Posterior vena cava (tissue), 2 donors: Measurements from ENCODE around the gene PDE7B. TPM values are rescaled to one million over a fixed set of nuclear protein-coding genes. Genes with fewer than 3 reads are reported as not detected.
"Not testable (repeated sequence)": the region's sequence is repeated elsewhere in the genome, so short reads cannot be mapped to it uniquely, and the experiment has no call there.

ENCODE experiments used
- DNase-seq: peaks from one replicate; pipeline ENCODE4 v3.0.0-alpha.2; 2020; ENCODE audit warnings: low spot score
- intact Hi-C, 2 donors: fragments of 100-400 bp; cut with DNase I; formaldehyde crosslinking; loops; one replicate each; pipeline versions ENCODE4 v1.14.1 to v1.14.2; 2022 to 2023
- total RNA-seq, 2 donors: library from RNA; stranded (reverse); fragmentation: NEBNext Ultra II Directional; extraction: Animal tissue kit (Norgen Biotek cat#: 25700); gene quantifications; one replicate each; pipeline ENCODE4 v1.2.1, GENCODE V29; 2021
- donor health status: DM: yes; HTN: yes; CAD: no.
- donor health status: DM: yes; HTN: yes; CAD: no.

The PDE7B gene
- total RNA-seq, 2 donors from 2014 or later = 5.9 to 7.2 TPM

DNA sequence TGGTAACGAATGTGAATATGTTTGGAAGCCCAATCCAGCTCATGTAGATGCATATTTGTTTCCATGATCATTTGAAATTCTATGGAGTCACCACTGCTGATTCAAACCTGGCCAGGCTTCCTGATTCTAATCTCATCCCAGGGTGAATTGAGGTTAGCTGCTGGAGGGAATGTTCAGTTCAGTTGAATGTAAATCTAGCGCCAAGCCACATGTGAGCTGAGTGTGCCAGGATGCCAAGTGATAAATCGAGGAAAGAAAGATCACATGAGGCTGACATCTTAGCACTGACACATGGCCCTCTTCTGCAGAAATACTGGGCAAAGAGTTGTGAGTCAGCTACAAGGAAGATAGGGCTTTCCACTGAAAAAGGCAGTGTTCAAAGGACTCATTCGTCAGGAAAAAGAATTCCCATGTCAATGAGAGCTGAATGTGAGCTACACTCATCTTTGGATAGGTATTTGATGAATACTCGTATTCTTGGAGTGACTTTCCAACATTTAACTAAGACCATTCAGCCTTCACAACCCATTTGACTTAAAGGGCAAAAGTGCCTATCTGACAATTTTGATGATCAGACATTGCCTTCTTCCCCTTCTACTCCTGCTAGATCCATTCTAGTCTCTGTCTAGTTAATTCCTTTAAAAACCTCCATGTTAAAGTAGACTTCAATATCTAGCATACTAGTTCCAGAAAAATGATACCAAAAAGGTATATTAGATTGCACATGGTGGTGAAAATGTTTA is 226.5 kb downstream of the PDE7B start:
- intact Hi-C loops = no loop called here
- no peak for DNase-seq

DNA sequence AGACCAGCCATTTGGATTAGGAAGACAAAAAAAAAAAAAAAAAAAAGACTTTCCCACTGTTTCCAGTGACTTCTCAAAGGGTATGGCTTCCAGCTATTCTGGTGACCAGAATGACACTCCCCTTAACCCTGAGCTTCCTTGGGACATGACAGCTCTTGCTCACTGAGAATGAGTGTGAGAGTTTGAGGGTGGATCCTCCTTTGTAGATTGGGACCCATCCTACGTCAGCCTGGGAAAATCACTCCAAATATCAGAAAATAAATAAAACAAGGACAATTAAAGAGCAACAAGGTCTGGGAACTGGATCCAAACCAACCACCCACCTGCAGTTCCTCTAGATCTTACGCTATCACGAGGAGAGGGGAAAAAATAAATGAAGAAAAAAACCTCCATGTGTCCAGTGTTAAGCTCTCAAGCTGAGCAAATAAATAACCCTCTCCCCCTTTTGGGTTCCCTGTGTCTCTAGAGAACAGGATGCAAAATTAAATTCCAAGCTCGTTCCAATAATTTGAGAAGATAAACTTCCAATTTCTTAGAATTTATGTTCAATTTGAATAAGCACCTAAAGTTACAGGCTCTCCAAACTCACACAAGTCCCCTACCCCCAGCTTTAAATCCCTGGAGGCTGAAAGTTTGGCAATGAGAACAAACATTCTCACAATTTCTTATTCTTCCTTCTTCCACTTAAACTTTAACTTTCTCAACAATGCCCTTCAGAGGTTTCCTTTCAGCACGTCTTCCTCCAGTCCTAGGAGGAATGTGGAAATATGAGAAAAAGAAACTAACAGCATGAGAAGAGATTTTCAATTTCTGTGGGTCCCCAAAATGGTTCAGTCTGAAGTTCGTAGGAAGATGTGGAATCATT is 228.4 kb downstream of the PDE7B start:
- intact Hi-C loops = no loop called here

DNA sequence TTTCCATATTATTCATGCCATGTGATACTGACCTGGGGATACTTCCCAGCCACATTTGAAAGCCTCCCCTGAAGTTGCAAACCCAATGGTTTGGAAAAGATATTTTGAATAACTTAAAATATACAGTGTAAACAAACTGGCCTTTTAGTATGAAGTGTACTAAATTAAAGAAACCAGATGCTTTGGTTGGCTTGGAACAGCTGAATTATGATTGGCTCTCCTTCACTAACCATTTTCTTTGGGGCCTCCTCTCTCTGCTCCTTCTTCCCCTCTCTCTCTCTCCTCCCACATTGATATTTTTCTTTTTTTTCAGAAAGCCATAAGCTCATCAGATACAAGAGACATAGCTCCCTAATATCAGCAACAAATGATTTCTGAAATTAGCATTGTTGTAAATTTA is 232.0 kb downstream of the PDE7B start:
- intact Hi-C loops = no loop called here
- no peak for DNase-seq

More for the DNA sequence above, 228.4 kb downstream of the PDE7B start:
- no peak for DNase-seq

DNA sequence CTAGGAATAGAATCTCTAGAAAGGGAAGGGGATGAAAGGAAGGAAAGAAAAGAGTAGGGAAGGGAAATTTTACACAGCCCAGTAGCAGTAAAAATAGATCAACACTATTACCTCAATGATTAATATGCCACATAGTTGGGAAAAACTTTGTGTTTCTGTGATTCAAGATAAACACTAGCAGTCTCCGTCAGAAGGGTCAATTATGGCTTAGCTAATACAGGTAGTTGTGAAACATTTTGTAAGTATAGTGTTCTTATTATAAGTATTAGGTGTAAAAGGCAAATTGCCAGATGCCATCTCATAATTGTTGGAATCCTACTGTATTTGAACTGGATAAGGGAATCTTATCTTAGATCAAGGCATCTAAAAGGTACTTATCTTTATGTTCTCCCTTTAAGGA is 232.9 kb downstream of the PDE7B start:
- DNase-seq = no peak
- intact Hi-C loops = no loop called here

DNA sequence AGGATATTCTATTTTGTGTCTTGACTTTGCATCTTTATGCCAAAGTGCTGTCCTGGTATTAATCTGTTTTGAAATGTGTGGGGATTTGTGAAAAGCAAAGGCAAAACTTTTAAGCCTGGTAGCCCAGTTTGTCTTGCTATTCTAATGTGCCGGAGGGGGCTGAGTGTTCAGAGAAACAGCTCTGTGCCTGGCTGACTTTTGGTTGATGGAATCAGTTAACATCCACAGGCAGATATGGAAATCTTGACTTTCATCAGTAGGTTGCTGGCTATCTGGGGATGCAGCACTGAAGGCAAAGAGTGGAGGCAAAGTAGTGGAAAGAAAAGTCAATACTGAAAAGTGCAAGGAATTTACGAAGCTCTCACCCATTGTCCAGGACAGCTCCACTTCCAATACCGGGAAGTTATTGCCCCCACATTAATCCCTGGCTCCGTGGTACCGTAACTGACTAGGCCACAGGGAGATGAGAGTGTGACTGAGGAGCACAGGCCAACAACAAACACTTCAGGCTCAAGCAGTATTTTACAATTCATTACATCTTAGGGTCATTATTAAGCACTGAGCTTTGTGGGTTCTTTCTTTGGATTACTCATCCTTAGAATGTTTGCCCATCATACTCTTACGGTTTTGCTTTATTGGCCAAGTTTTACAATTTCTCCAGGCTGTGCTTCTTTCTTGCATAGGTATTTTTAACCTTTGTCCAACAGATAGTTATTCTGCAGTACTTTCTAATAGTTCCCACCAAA is 234.0 kb downstream of the PDE7B start:
- intact Hi-C loops = no loop called here
- no peak for DNase-seq

DNA sequence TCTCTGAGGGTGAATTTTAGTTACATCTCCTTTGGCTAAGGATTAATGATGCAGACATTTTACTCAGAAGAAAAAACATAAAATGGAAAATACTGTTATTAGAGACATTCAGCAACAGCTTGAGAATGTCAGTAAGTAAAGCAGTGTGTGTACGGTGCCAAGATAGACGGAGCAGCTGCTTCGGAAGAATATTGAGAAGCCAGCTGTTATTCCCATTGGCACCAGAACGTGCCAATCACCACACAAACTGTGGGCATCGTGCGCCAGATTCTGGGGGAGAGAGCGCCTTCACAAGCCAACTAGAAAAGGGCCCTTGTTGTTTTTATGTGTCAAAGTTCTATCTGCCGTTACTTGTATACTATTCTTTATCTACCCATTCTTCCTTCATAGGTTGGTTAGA is 235.2 kb downstream of the PDE7B start:
- no peak for DNase-seq
- intact Hi-C loops = no loop called here

DNA sequence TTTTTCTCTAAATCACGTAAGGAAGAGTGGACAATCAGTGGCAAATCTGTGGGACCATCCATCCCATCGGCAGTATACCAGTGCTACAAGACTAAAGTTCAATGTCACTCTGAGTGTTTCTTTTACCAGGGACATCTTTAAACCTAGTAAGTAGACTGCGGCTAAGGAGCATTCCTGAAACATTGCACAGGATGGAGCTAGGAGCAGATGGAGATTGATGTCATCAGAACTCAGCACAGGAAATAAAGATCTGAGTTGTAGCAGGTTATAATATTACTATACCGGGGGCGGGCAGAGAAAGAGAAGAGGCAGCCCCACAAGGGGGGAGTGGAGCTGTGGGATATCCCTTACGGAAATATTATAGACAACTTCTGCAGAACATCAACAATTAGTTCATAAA is 236.5 kb downstream of the PDE7B start:
- intact Hi-C loops = no loop called here

DNA sequence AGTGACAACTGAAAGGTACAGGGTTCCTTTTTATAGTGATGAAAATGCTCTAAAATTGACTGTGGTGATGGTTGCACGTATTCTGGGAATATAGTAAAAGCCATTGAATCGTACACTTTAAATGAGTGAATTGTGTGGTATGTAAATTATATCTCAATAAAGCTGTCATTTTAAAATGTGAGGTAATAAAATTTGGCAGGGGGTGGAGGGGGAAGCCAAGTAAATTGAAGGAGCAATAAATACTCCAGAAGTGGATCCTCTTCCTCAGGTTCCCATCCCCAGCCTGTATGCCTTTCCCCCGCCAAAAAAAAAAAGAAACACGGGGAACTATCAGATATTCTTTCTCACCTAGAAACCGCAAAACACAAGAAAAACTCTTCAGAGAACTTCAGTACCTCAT is 237.2 kb downstream of the PDE7B start:
- no peak for DNase-seq
- intact Hi-C loops = no loop called here

More for the DNA sequence above, 236.5 kb downstream of the PDE7B start:
- DNase-seq = no peak

DNA sequence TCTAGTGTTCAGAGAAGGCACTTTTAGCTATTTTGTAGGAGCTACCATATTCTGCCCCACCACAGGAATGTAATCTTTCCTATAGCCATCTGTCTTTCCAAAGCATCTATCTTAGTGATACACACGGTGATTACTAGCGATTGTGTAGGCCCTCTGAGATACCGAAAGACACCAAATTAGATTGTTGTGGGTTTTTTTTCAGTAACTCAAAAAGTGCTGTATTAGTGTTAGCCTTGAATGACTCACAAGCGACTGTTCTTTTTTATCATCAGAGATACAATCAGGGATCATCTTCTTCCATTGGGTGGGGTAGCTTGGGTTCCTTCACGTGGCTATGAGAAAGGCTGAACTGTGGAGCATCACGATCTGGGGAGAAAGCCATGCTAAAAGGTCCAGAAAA is 238.4 kb downstream of the PDE7B start:
- intact Hi-C loops = no loop called here
- no peak for DNase-seq

DNA sequence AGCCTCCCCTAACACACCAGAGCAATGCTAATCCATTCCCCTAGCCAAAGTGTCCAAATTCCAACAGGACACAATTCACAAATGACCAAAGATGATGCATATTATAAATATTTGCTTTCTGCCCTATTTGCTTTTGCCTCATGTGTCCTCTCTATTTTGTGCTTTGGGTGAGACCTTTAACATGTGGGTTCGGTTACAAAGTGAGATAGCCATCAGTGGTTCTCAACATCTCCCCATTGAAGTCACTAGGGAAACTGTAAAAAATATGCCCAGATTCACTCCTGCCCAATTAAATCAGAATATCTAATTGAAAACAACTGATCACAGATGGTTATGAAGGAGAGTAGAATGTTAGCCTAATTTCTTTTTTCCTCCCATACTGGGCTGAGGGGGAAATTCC is 239.4 kb downstream of the PDE7B start:
- no peak for DNase-seq
- intact Hi-C loops = no loop called here

DNA sequence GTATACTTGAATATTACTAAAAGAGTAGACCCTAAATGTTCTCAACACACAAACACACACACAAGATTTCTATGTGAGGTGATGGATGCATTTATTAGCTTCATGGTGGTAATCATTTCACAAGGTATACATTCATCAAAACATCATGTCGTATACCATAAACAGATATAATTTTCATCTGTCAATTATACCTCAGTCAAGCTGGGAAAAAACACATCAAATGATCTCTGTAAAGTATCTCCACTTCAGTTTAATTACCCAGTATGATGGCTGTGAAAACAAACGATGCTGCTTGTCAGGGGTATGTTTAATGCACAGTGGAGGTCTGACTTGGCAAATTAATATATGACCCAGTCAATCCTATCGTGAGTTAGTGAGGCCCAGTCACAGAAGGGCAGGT is 241.4 kb downstream of the PDE7B start:
- intact Hi-C loops = no loop called here
- no peak for DNase-seq

DNA sequence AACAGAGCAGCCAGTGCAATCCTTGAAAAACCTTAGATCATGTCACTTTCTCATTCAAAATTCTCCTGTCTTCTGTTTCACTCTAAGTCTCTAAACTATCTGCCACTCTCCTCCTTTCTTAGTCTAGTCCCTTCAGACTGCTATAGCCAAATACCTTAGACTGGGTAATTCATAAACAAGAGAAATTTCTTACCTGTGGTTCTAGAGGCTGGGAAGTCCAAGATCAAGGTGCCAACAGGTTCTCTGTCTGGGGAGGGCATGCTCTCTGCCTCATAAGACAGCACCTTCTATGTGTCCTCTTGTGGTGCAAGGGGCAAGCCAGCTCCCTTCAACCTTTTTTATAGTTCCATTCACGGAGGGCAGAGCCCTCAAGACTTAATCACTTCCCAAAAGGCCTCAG is 242.3 kb downstream of the PDE7B start:
- intact Hi-C loops = no loop called here
- DNase-seq = no peak

DNA sequence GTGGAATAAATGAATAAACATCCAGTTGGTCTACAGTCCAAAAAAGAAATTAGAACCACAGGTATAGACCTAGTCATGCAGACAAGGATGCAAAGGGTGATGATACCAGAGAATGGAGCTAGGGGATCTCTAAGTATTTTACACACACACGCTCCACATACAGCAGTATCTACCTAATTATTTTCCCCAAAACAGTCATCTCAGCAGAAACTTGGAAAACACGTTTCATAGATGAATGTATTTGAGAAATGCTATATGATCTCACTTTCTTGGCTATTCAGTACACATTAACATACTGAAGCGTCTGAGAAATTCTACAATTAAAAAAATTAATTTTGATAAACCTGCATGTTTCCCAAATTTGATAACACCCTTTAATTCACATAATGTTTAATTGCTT is 243.3 kb downstream of the PDE7B start:
- intact Hi-C loops = no loop called here
- no peak for DNase-seq

DNA sequence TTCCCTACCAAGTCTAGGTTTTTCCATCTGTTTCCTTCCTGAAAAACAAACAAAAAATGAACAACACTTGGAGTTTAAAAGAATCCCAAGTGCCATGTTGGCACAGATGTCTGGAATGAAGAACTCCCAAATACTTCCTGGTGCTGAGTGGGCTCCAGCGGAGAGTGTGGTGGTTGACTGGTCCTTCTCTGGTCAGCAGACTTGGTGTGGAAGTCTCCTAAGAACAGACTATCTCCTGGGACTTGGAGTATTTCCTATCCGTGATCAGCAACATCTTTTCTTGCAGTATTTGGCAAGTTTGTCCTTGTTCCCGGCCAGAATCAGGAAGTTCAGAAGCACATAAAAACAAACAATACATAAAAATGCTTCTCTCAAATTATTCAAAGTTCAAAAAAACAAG is 244.5 kb downstream of the PDE7B start:
- intact Hi-C loops = no loop called here
- DNase-seq = no peak

DNA sequence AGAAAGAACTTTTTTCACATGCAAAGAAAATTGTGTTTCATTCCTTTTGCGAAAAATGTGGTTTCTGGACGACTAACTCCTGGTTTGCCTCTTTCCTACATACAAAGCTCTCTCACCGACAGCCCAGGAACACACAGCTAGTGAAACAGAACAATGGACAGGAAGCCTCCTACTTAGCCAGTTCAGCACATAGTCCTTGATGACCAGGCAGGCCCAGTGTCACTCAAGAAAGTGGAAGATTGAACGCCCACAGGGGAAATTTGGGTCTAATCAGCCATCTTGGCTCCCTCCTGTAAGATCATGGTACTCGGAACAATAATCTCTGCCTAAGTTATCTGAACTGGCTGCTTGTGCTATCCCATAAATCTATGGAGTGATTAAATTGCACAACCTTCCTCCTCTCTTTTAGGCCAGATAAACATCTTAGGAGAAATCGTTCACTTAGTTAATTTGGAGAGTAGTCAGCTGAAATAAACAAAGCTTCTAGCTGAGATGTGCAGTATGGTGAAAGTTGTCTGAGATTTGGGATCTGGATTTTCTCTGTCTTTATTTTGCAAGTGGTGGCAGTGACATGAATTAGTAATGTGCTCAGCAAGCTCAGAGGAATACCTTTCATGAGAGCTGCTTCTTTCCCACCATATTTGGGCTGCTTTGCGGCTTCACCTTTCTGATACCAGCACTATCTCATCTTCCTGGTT is 251.6 kb downstream of the PDE7B start:
- no peak for DNase-seq
- intact Hi-C loops = no loop called here

DNA sequence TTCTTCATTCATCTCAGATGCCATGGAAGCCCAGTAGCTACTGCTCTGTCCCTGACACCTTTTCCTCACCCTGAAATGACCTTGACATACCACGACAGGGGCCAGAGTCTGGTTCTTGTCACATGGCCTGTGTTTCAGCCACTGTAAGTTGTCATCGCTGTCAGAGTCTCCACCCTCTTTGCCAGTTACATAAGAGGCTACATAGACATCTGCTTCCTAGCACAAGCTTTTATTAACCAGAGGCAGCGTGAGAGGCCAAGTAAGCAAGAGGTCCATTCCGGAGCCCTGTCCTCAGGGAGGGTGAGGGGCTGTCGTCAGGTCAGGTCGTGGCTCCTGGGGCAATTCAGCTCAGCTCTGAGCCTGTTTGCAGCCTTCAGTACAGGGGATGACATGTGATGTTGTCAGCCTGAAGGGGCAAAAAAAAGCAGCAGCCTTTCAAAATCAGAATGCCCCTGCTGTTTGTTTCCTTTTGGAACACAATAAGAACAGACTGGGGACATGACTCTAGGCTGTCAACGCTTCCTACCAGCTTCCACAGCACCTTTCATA is 252.3 kb downstream of the PDE7B start:
- intact Hi-C loops = no loop called here

DNA sequence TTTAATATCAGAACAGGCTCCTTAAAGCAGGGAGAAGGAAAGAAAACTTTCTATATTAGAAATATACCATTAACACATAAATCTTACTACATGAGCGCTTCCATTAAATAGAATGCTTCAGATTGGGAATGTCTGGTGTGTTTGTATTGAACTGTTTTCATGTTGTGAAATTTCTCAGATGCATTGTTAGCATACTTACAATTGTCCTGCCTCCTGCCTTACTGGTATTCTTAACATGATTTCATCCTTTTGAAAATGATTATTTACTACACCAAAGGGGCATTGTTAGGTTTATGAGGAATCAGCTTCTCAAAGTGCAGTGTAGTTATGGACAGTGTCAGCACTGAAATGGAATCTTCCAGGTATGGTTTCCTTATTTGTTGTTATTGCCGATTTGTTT is 253.1 kb downstream of the PDE7B start:
- intact Hi-C loops = no loop called here
- no peak for DNase-seq

More for the DNA sequence above, 252.3 kb downstream of the PDE7B start:
- no peak for DNase-seq

DNA sequence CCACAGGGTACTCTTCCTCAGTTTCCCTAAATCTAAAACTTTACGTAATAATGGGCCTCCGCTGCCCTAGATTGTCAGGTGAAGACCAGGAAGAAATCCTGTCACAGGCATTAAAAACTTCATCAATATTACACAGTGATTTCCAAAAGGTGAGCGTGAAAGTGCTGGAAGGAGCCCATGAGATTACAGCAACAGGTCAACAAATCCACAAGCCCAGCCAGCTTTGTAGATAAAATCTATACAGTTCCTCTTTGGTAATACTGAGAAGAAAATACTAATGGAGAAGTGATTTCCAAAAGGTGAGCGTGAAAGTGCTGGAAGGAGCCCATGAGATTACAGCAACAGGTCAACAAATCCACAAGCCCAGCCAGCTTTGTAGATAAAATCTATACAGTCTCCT is 254.3 kb downstream of the PDE7B start:
- DNase-seq, intact Hi-C loops: not testable (repeated sequence)

DNA sequence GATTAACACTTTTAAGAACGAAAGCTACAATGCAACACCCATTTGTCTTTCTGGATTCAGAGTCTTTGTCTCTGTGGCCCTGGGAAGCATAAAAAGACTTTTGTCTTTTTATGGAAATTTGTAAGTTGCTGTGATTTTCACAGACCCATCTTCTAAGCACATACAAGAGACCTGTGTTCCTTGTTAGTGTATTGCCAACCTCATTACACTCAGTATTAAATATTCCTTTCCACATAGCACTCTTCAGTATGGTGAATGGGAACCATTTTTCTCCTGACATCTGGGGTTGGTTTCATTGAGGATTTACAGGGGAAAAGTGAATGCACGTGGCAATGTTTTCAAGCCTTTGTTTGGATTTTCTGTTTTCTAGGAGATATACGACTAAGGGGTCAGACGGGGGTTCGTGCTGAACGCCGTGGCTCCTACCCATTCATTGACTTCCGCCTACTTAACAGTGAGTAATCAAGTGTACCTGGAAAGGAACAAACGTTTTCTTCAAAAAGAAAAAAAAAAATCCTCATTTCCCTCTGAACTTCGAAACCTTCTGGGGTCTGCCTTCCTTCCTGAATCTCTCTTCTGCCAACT is 257.0 kb downstream of the PDE7B start:
- intact Hi-C loops = no loop called here
- DNase-seq = no peak
